ENCODE results near the gene GTPBP6. TPM values are rescaled to one million over a fixed set of nuclear protein-coding genes. Genes with fewer than 3 reads are reported as not detected.
"Not testable (repeated sequence)": the region's sequence is repeated elsewhere in the genome, so short reads cannot be mapped to it uniquely, and the experiment has no call there.

Gene GTPBP6
- total RNA-seq, 1 experiment from 2014 or later = 37.4 TPM

DNA sequence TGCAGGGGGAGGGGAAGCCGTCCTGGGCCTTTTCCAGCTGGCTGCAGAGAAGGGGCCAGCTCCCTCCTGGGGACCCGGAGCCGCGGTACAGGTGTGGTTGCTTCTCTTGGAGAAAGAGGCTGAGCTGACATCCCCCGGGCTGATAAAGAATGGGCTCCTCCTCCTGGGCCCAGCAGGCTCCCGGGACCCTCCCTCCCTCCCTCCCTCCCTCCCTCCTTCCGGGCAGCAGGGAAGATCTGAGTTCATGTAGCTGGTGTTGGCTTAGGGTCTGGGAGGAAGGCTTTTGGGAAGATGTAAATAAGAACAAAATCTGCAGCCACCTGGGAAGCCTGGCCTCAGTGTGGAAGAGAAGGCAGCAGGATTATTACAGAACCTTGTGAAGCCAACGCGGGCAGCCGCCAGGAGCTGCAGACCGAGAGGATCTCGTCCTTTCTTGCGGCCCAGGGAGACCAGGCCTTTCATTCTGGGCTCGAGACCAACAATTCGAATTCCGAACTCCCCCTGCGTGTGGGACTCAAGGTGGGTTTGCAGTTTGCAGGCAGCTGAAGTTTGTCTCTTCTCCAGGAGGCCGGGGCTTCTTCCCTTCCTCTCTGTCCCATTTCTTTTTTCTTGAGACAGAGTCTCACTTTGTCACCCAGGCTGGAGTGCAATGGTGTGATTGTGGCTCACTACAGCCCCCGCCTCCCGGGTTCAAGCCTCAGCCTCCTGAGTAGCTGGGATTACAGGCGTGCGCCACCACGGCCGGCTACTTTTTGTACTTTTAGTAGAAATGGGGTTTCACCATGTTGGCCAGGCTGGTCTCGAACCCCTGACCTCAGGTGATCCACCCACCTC is 37.2 kb downstream of the GTPBP6 start, which contains the start of gene PLCXD1:
Gene PLCXD1, plus strand, starts transcription at position 216 of the 834 bp plus-strand sequence. CDS start 2,807 bp downstream, outside the sequence.
- intact Hi-C loops (cut with micrococcal nuclease; ENCODE audit: unreplicated experiment) (no loop called here), in situ Hi-C loops (cut with HindIII; ENCODE audit: low pct_unique_long_range_greater_than_20kb, low sequenced_read_pairs) (no loop called here)
- peak within 1 kb of the TSS; percentile 79 for H3K27ac ChIP-seq (ENCODE audit: low read length)
- ChIA-PET POLR2A (no interaction called here), CTCF (no interaction called here)
- peaks cover 4% of the 10 kb centered on the region; the same call in 1 of the 2 replicates for H3K36me3 ChIP-seq (ENCODE audit: control insufficient read depth, insufficient read depth, low read length)
- no peaks in the 10 kb centered on the region for H3K4me1 ChIP-seq (ENCODE audit: control insufficient read depth, insufficient read depth, low read length)
- H3K9me3 ChIP-seq (ENCODE audit: control insufficient read depth, insufficient read depth, low read depth, low read length) = no peaks in the 10 kb centered on the region
- ATAC-seq = peak; percentile 72
- TF ChIP-seq, protein P1, sequence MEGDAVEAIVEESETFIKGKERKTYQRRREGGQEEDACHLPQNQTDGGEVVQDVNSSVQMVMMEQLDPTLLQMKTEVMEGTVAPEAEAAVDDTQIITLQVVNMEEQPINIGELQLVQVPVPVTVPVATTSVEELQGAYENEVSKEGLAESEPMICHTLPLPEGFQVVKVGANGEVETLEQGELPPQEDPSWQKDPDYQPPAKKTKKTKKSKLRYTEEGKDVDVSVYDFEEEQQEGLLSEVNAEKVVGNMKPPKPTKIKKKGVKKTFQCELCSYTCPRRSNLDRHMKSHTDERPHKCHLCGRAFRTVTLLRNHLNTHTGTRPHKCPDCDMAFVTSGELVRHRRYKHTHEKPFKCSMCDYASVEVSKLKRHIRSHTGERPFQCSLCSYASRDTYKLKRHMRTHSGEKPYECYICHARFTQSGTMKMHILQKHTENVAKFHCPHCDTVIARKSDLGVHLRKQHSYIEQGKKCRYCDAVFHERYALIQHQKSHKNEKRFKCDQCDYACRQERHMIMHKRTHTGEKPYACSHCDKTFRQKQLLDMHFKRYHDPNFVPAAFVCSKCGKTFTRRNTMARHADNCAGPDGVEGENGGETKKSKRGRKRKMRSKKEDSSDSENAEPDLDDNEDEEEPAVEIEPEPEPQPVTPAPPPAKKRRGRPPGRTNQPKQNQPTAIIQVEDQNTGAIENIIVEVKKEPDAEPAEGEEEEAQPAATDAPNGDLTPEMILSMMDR (IDR thresholded peaks at IDR 0.05) = no peak
- no peak for TF ChIP-seq POLR2AphosphoS5 (IDR thresholded peaks at IDR 0.05; ENCODE audit: low read depth, low read length)
- TF ChIP-seq, protein P2, sequence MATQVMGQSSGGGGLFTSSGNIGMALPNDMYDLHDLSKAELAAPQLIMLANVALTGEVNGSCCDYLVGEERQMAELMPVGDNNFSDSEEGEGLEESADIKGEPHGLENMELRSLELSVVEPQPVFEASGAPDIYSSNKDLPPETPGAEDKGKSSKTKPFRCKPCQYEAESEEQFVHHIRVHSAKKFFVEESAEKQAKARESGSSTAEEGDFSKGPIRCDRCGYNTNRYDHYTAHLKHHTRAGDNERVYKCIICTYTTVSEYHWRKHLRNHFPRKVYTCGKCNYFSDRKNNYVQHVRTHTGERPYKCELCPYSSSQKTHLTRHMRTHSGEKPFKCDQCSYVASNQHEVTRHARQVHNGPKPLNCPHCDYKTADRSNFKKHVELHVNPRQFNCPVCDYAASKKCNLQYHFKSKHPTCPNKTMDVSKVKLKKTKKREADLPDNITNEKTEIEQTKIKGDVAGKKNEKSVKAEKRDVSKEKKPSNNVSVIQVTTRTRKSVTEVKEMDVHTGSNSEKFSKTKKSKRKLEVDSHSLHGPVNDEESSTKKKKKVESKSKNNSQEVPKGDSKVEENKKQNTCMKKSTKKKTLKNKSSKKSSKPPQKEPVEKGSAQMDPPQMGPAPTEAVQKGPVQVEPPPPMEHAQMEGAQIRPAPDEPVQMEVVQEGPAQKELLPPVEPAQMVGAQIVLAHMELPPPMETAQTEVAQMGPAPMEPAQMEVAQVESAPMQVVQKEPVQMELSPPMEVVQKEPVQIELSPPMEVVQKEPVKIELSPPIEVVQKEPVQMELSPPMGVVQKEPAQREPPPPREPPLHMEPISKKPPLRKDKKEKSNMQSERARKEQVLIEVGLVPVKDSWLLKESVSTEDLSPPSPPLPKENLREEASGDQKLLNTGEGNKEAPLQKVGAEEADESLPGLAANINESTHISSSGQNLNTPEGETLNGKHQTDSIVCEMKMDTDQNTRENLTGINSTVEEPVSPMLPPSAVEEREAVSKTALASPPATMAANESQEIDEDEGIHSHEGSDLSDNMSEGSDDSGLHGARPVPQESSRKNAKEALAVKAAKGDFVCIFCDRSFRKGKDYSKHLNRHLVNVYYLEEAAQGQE (IDR thresholded peaks at IDR 0.05; ENCODE audit: insufficient read depth in 1 of 2, low read depth in 2 of 2, low read length in 1 of 2) = no peak
- TF ChIP-seq SIN3A (IDR thresholded peaks at IDR 0.05; ENCODE audit: borderline replicate concordance, insufficient read depth, low read depth, low read length) = no peak
- TF ChIP-seq TCF7L2 (IDR thresholded peaks at IDR 0.05; ENCODE audit: low read depth, low read length) = no peak
- H3K27me3 ChIP-seq (ENCODE audit: control insufficient read depth, insufficient read depth, low read length) = no peaks in the 10 kb centered on the region
- peak within 1 kb of the TSS; percentile 48 to 58 for H3K4me3 ChIP-seq (ENCODE audit: low read depth in 2 of 2, low read length in 2 of 2)
- no TSS peak for BruUV-seq (replicated peaks)
- DNase-seq (ENCODE audit: low read depth, low spot score) = no peak

DNA sequence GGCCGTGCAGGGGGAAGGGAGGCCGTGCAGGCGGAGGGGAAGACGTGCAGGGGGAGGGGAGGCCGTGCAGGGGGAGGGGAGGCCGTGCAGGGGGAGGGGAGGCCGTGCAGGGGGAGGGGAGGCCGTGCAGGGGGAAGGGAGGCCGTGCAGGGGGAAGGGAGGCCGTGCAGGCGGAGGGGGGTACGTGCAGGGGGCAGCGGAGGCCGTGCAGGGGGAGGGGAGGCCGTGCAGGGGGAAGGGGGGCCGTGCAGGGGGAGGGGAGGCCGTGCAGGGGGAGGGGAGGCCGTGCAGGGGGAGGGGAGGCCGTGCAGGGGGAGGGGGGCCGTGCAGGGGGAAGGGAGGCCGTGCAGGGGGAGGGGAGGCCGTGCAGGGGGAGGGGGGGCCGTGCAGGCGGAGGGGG is 37.9 kb downstream of the GTPBP6 start:
- H3K27me3 ChIP-seq (ENCODE audit: control insufficient read depth, insufficient read depth, low read length); POLR2A ChIA-PET; ATAC-seq; H3K4me1 ChIP-seq (ENCODE audit: control insufficient read depth, insufficient read depth, low read length); DNase-seq (ENCODE audit: low read depth, low spot score); H3K9me3 ChIP-seq (ENCODE audit: control insufficient read depth, insufficient read depth, low read depth, low read length); H3K27ac ChIP-seq (ENCODE audit: low read length); intact Hi-C loops (cut with micrococcal nuclease; ENCODE audit: unreplicated experiment); CTCF ChIA-PET; H3K4me3 ChIP-seq (ENCODE audit: low read depth in 2 of 2, low read length in 2 of 2); BruUV-seq (replicated peaks); in situ Hi-C loops (cut with HindIII; ENCODE audit: low pct_unique_long_range_greater_than_20kb, low sequenced_read_pairs); H3K36me3 ChIP-seq (ENCODE audit: control insufficient read depth, insufficient read depth, low read length): not testable (repeated sequence)

DNA sequence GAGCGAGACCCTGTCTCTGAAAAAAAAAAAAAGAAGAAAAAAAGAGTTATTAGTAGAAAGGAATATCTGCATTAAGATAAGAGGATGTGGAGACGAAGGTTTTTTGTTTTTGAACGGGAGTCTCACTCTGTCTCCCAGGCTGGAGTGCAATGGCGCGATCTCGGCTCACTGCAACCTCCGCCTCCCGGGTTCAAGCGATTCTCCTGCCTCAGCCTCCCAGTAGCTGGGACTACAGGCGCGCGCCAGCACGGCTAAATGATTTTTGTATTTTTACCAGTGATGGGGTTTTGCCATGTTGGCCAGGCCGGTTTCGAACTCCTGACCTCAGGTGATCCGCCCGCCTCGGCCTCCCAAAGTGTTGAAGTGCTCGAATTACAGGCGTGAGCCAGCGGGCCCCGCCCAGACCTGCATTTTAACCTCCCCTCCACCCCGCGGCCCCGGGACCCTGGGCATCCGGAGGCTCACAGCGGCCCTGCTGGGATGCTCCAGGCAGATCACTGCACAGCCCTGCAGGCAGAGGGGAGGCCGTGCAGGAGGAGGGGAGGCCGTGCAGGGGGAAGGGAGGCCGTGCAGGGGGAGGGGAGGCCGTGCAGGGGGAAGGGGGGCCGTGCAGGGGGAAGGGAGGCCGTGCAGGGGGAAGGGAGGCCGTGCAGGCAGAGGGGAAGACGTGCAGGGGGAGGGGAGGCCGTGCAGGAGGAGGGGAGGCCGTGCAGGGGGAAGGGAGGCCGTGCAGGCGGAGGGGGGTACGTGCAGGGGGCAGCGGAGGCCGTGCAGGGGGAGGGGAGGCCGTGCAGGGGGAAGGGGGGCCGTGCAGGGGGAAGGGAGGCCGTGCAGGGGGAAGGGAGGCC is 38.6 kb downstream of the GTPBP6 start:
- POLR2A ChIA-PET; BruUV-seq (replicated peaks): not testable (repeated sequence)

More for the DNA sequence above, 38.6 kb downstream of the GTPBP6 start:
- H3K4me1 ChIP-seq (ENCODE audit: control insufficient read depth, insufficient read depth, low read length); CTCF ChIA-PET; H3K27me3 ChIP-seq (ENCODE audit: control insufficient read depth, insufficient read depth, low read length); H3K36me3 ChIP-seq (ENCODE audit: control insufficient read depth, insufficient read depth, low read length); DNase-seq (ENCODE audit: low read depth, low spot score); in situ Hi-C loops (cut with HindIII; ENCODE audit: low pct_unique_long_range_greater_than_20kb, low sequenced_read_pairs); intact Hi-C loops (cut with micrococcal nuclease; ENCODE audit: unreplicated experiment); H3K9me3 ChIP-seq (ENCODE audit: control insufficient read depth, insufficient read depth, low read depth, low read length): not testable (repeated sequence)
- ATAC-seq = peak; percentile 33; the same call in 1 of the 2 replicates
- Histone ChIP-seq H3K27ac (ENCODE audit: low read length) (peak overlapping the region; percentile 89), H3K4me3 (ENCODE audit: low read depth in 2 of 2, low read length in 2 of 2) (peak overlapping the region; percentile 29 to 43)

Data from Panc1 (cell line).